K562 (cell line): ENCODE results near the gene MBOAT1. TPM values are rescaled to one million over a fixed set of nuclear protein-coding genes. Genes with fewer than 3 reads are reported as not detected.

Source experiments
- ATAC-seq: fragments of 200-7000 bp; cut with Tn5 transposase; 3 replicates; pipeline ENCODE4 v1.9.1; 2020; ENCODE audit warnings: moderate library complexity
- BruUV-seq: library from RNA; stranded (reverse); fragments of 400-500 nt; replicated peaks from 2 replicates; lab custom pipeline; 2021; lab: Mats Ljungman, UMichigan
- CTCF ChIA-PET: fragments of 300-600 bp; formaldehyde crosslinking; extraction: SDS; loops from one replicate; lab custom pipeline; 2021; ENCODE audit warnings: low intra/inter-chr PET ratio; lab: Yijun Ruan, JAX
- POLR2A ChIA-PET: fragments of 300-600, 350-650 bp; sonication (Branson Sonifier 250); formaldehyde crosslinking; extraction: SDS; loops from one replicate; lab custom pipeline; 2021; ENCODE audit warnings: antibody characterized with exemption, inconsistent platforms; lab: Yijun Ruan, JAX
- DNase-seq, 4 experiments: peaks; one replicate each; pipeline versions ENCODE4 v3.0.0 to v3.0.0-alpha.2; 2011 to 2018; ENCODE audit warnings: low spot score in 3 of 4, mixed read lengths in 3 of 4; ENCODE audit errors: extremely low read depth in 1 of 4
- FAIRE-seq: peaks from 2 replicates; lab custom pipeline; 2011; peaks lifted over from hg19 to GRCh38; lab: Jason Lieb, UNC
- H2AFZ ChIP-seq: 2 replicates; pipeline ENCODE4 v1.6.0; 2011; ENCODE audit warnings: low read depth, low read length, control low read depth, inconsistent platforms
- H3K27ac ChIP-seq: fragments of 200-600 bp; 3 replicates; pipeline ENCODE4 v1.8.0; 2011; ENCODE audit warnings: low read depth, mild to moderate bottlenecking, control low read depth, inconsistent platforms, low read length, moderate library complexity, mixed read lengths; ENCODE audit errors: extremely low read depth
- H3K27me3 ChIP-seq, 2 experiments: fragments of 300-600 bp in 1 of 2; 2 replicates in 1 of 2; 3 replicates in 1 of 2; pipeline versions ENCODE4 v1.6.0 to v1.8.0; 2011; ENCODE audit warnings: inconsistent platforms in 2 of 2, low read length in 2 of 2, mild to moderate bottlenecking in 1 of 2, mixed read lengths in 1 of 2, moderate library complexity in 1 of 2; ENCODE audit not compliant: control insufficient read depth in 2 of 2, insufficient read depth in 2 of 2
- H3K36me3 ChIP-seq: fragments of 300-600 bp; 3 replicates; pipeline ENCODE4 v1.8.0; 2011; ENCODE audit warnings: mild to moderate bottlenecking, low read length, inconsistent platforms; ENCODE audit not compliant: control insufficient read depth, insufficient read depth
- H3K4me1 ChIP-seq, 2 experiments: fragments of 200-600 bp in 1 of 2; replicated peaks in 1 of 2; 2 replicates in 1 of 2; 3 replicates in 1 of 2; pipeline versions ENCODE4 v1.5.1 to v1.8.0; 2011; ENCODE audit warnings: inconsistent platforms in 2 of 2, low read length in 2 of 2, mild to moderate bottlenecking in 1 of 2, mixed read lengths in 1 of 2, moderate library complexity in 1 of 2; ENCODE audit not compliant: control insufficient read depth in 2 of 2, insufficient read depth in 2 of 2
- H3K4me2 ChIP-seq: 2 replicates; pipeline ENCODE4 v1.6.1; 2011; ENCODE audit warnings: low read length, control low read depth, inconsistent platforms, mixed read lengths; ENCODE audit not compliant: insufficient read depth
- H3K4me3 ChIP-seq: fragments of 200-600 bp; sonication (generic), shearing (Covaris generic); 2 replicates; pipeline ENCODE4 v1.5.1; 2016; ENCODE audit warnings: control low read depth, inconsistent platforms
- H3K79me2 ChIP-seq: fragments of 200-600 bp; 3 replicates; pipeline ENCODE4 v1.8.0; 2011; ENCODE audit warnings: low read length, inconsistent platforms; ENCODE audit not compliant: control insufficient read depth, insufficient read depth
- H3K9ac ChIP-seq, 2 experiments: 2 replicates each; pipeline versions ENCODE4 v1.6.0 to v1.6.1; 2011; ENCODE audit warnings: low read depth in 2 of 2, low read length in 2 of 2, control low read depth in 1 of 2, inconsistent platforms in 1 of 2, mild to moderate bottlenecking in 1 of 2, mixed read lengths in 1 of 2; ENCODE audit not compliant: insufficient read depth in 1 of 2
- H3K9me1 ChIP-seq: one replicate; pipeline ENCODE4 v1.6.0; 2011; ENCODE audit warnings: inconsistent platforms, mild to moderate bottlenecking, low read length, moderate library complexity; ENCODE audit not compliant: control insufficient read depth, insufficient read depth
- H3K9me3 ChIP-seq: replicated peaks from 2 replicates; pipeline ENCODE4 v1.5.1; 2011; ENCODE audit warnings: low read depth, low read length, inconsistent platforms; ENCODE audit not compliant: control insufficient read depth, insufficient read depth
- H4K20me1 ChIP-seq: replicated peaks from 2 replicates; pipeline ENCODE4 v1.6.1; 2011; ENCODE audit warnings: low read length, inconsistent platforms, mixed read lengths; ENCODE audit not compliant: control insufficient read depth, insufficient read depth
- BRCA1 ChIP-seq, 2 experiments: fragments of 450-650 bp in 1 of 2; sonication (generic) in 1 of 2; formaldehyde crosslinking in 1 of 2; IDR thresholded peaks; 2 replicates each; pipeline versions ENCODE4 v1.5.0 to v1.6.1; 2017 to 2020; ENCODE audit warnings: mild to moderate bottlenecking in 1 of 2, missing genetic modification reagents in 1 of 2
- NFIX ChIP-seq: fragments of 250-450 bp; sonication (Bioruptor Pico); IDR thresholded peaks from 2 replicates; pipeline ENCODE4 v1.4.0; 2020; ENCODE audit warnings: low read depth, mild to moderate bottlenecking, moderate library complexity
- SP1 ChIP-seq: sonication (generic); formaldehyde crosslinking; IDR thresholded peaks from 2 replicates; pipeline ENCODE4 v1.8.1; 2022; ENCODE audit warnings: mild to moderate bottlenecking, missing genetic modification reagents
- ZKSCAN3 ChIP-seq: fragments of 250-450 bp; sonication (Bioruptor Pico); IDR thresholded peaks from 2 replicates; pipeline ENCODE4 v1.4.0; 2020
- WGBS: fragments of 100-300 bp; shearing (Covaris generic); methylation state at CpG from one replicate; pipeline ENCODE4 v1.1.6; 2016; ENCODE audit warnings: low coverage, mixed read lengths; ENCODE audit not compliant: insufficient coverage; ENCODE audit errors: missing lambda C conversion rate; 5-methylcytosine and 5-hydroxymethylcytosine counted together
- in situ Hi-C: fragments of 300-500 bp; cut with MboI; formaldehyde crosslinking; loops from 4 replicates; pipeline ENCODE4 v1.15.0; 2018; ENCODE audit warnings: inconsistent platforms, mixed read lengths
- intact Hi-C: fragments of 100-400 bp; cut with micrococcal nuclease; formaldehyde crosslinking; loops from 2 replicates; pipeline ENCODE4 v1.14.2; 2022
- polyA plus RNA-seq, 8 experiments: library from polyadenylated mRNA; depleted of rRNA in 4 of 8; stranded (reverse) in 5 of 8; unstranded in 3 of 8; fragments of >200 nt; fragmentation: Nextera tagmentation in 2 of 8; fragmentation: Illumina TruSeq in 1 of 8; extraction: Ambion mirVana in 2 of 8; extraction: Trizol in 1 of 8; gene quantifications; 2 replicates each; pipeline versions ENCODE4 v1.2.1 to v1.2.3, GENCODE V29; 2011 to 2014; ENCODE audit warnings: inconsistent platforms in 1 of 8, missing spikeins in 1 of 8
- total RNA-seq, 7 experiments: library from RNA; depleted of rRNA in 6 of 7; stranded (reverse); fragments of >200 nt in 6 of 7; fragmentation: Illumina TruSeq in 2 of 7; extraction: Trizol in 2 of 7; gene quantifications; 2 replicates each; pipeline versions ENCODE4 v1.2.1 to v1.2.3, GENCODE V29; 2011 to 2021; ENCODE audit warnings: low replicate concordance in 1 of 7
- TF ChIP-seq, protein P1 (sequence below): sonication (generic); formaldehyde crosslinking; IDR thresholded peaks from 2 replicates; pipeline ENCODE4 v1.8.0; 2022; ENCODE audit warnings: mild to moderate bottlenecking, missing genetic modification reagents
- TF ChIP-seq, protein P2 (sequence below): IDR thresholded peaks from 3 replicates; pipeline ENCODE4 v1.6.1; 2011; ENCODE audit warnings: borderline replicate concordance, mild to moderate bottlenecking; ENCODE audit not compliant: insufficient read length, insufficient read depth
- TF ChIP-seq, protein P3 (sequence below): fragments of 450-650 bp; IDR thresholded peaks from 2 replicates; pipeline ENCODE4 v1.6.1; 2016; ENCODE audit warnings: low read depth

The MBOAT1 gene
- total and polyA plus RNA-seq, 9 of the 15 experiments (the other 6 are each of a cell fraction or from before 2014, with no cell fraction given): 0.13 to 16.5 (median 10.3) TPM

DNA sequence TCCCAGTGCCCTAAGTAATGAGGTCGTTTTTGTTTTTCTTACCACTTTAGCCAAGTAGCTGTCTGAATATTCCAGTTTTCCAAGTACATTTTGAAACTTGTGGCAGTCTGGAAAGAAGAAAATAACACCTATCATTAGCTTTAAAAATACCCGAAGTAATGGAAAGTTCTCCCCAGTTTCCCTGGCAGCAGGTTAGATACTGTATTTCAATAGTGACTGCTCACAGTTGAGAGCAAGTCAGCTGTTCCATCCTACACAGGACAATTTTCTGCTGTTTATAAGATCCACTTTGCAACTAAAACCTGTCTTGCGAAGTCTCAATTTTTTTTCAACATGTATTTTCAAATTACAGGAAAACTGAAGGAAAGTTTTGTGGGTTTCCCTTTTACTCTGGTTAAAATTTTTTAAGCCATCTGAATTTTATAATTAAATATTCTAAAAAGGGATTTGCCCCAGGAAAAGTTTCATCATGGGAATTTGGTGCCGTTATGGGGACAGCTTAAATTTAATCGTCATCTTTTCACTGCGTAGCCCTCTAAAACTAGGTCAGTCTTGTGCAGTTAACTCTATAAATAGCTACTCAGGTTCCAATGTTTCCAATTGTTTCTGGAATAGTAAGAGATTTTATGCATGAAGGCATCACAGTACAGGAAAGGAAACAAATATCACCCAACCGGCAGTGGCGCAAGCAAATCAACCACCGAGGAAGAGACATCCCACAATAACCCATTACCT lies 96.9 kb downstream of the MBOAT1 start:
- FAIRE-seq: no peak
- H3K9me3 ChIP-seq: no peaks in the 10 kb centered on the region
- intact Hi-C loops: no loop called here
- WGBS: 67% methylated on average over 9 of the region's 9 CpGs
- no peak for TF ChIP-seq ZKSCAN3 (CRISPR knock-in tag)
- TF ChIP-seq SP1 (CRISPR knock-in tag): no peak
- no peak for TF ChIP-seq NFIX (CRISPR knock-in tag)
- TF ChIP-seq, protein P1, sequence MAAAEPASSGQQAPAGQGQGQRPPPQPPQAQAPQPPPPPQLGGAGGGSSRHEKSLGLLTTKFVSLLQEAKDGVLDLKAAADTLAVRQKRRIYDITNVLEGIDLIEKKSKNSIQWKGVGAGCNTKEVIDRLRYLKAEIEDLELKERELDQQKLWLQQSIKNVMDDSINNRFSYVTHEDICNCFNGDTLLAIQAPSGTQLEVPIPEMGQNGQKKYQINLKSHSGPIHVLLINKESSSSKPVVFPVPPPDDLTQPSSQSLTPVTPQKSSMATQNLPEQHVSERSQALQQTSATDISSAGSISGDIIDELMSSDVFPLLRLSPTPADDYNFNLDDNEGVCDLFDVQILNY (CRISPR knock-in tag): no peak
- TF ChIP-seq, protein P2, sequence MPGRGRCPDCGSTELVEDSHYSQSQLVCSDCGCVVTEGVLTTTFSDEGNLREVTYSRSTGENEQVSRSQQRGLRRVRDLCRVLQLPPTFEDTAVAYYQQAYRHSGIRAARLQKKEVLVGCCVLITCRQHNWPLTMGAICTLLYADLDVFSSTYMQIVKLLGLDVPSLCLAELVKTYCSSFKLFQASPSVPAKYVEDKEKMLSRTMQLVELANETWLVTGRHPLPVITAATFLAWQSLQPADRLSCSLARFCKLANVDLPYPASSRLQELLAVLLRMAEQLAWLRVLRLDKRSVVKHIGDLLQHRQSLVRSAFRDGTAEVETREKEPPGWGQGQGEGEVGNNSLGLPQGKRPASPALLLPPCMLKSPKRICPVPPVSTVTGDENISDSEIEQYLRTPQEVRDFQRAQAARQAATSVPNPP: no peak
- TF ChIP-seq, protein P3, sequence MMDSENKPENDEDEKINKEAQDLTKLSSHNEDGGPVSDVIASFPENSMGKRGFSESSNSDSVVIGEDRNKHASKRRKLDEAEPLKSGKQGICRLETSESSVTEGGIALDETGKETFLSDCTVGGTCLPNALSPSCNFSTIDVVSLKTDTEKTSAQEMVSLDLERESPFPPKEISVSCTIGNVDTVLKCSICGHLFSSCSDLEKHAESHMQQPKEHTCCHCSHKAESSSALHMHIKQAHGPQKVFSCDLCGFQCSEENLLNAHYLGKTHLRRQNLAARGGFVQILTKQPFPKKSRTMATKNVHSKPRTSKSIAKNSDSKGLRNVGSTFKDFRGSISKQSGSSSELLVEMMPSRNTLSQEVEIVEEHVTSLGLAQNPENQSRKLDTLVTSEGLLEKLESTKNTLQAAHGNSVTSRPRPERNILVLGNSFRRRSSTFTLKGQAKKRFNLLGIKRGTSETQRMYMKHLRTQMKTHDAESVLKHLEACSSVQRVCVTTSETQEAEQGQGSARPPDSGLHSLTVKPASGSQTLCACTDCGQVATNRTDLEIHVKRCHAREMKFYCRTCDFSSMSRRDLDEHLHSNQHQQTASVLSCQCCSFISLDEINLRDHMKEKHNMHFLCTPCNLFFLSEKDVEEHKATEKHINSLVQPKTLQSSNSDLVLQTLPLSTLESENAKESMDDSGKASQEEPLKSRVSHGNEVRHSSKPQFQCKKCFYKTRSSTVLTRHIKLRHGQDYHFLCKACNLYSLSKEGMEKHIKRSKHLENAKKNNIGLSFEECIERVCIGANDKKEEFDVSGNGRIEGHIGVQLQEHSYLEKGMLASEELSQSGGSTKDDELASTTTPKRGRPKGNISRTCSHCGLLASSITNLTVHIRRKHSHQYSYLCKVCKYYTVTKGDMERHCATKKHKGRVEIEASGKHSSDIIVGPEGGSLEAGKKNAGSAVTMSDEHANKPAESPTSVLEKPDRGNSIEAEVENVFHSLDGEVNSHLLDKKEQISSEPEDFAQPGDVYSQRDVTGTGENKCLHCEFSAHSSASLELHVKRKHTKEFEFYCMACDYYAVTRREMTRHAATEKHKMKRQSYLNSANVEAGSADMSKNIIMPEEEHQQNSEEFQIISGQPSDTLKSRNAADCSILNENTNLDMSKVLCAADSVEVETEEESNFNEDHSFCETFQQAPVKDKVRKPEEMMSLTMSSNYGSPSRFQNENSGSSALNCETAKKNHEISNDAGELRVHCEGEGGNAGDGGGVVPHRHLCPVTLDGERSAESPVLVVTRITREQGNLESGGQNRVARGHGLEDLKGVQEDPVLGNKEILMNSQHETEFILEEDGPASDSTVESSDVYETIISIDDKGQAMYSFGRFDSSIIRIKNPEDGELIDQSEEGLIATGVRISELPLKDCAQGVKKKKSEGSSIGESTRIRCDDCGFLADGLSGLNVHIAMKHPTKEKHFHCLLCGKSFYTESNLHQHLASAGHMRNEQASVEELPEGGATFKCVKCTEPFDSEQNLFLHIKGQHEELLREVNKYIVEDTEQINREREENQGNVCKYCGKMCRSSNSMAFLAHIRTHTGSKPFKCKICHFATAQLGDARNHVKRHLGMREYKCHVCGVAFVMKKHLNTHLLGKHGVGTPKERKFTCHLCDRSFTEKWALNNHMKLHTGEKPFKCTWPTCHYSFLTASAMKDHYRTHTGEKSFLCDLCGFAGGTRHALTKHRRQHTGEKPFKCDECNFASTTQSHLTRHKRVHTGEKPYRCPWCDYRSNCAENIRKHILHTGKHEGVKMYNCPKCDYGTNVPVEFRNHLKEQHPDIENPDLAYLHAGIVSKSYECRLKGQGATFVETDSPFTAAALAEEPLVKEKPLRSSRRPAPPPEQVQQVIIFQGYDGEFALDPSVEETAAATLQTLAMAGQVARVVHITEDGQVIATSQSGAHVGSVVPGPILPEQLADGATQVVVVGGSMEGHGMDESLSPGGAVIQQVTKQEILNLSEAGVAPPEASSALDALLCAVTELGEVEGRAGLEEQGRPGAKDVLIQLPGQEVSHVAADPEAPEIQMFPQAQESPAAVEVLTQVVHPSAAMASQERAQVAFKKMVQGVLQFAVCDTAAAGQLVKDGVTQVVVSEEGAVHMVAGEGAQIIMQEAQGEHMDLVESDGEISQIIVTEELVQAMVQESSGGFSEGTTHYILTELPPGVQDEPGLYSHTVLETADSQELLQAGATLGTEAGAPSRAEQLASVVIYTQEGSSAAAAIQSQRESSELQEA: no peak
- no peak for TF ChIP-seq BRCA1 (IDR thresholded peaks at IDR 0.05)
- TF ChIP-seq BRCA1 (CRISPR knock-in tag; IDR thresholded peaks at IDR 0.05): no peak
- TF ChIP-seq, all 486 proteins: peak for 0
- in situ Hi-C loops: no loop called here
- Histone ChIP-seq H3K79me2 (no peaks in the 10 kb centered on the region), H3K4me3 (no peak overlapping the region), H3K9ac (no peak overlapping the region), H3K36me3 (peaks cover 8% of the 10 kb centered on the region; the same call in 2 of the 3 replicates), H3K27ac (no peak overlapping the region), H2AFZ (no peak overlapping the region), H3K27me3 (no peaks in the 10 kb centered on the region), H4K20me1 (no peaks in the 10 kb centered on the region), H3K4me2 (no peak overlapping the region), H3K4me1 (peaks cover 0 to 4% of the 10 kb centered on the region in 2 experiments; a peak in 1 of 5 replicates), H3K9me1 (no peaks in the 10 kb centered on the region)
- no TSS peak for BruUV-seq
- ChIA-PET POLR2A (interaction anchor here (0.5 kb wide), 1 partner anchor 38 kb away, joined by 3 read pairs; no protein-coding TSS in a partner anchor), CTCF (interaction anchor here (0.7 kb wide), 1 partner anchor 147 kb away, joined by 3 read pairs; no protein-coding TSS in a partner anchor)
- DNase-seq (no peak), ATAC-seq (no peak)
